NB4 (cell line): Measurements from ENCODE around the gene TCF25.

Experiments
- DNase-seq: peaks from one replicate; pipeline ENCODE4 v3.0.0; 2010; ENCODE audit warnings: low read depth
- H3K4me3 ChIP-seq: one replicate; pipeline ENCODE4 v1.5.1; 2011; ENCODE audit warnings: mild to moderate bottlenecking, low read depth, low read length, moderate library complexity
- CTCF ChIP-seq: IDR thresholded peaks from one replicate; pipeline ENCODE4 v1.5.1; 2012; ENCODE audit warnings: low read depth, low read length
- MYC ChIP-seq: IDR thresholded peaks from 2 replicates; pipeline ENCODE4 v1.6.1; 2011; ENCODE audit warnings: low read depth, low read length
- POLR2A ChIP-seq: IDR thresholded peaks from 2 replicates; pipeline ENCODE4 v1.6.1; 2011; ENCODE audit warnings: mild to moderate bottlenecking; ENCODE audit not compliant: insufficient read length; ENCODE audit errors: extremely low read depth
- TF ChIP-seq, protein P1 (sequence below): IDR thresholded peaks from 2 replicates; pipeline ENCODE4 v1.6.1; 2011; ENCODE audit warnings: low read depth, low read length

TCF25 gene

GRCh38 chr16:89855986-89856385 is 17.4 kb upstream of the TCF25 start:
- peak; percentile 27 for DNase-seq
- no peak for TF ChIP-seq MYC
- no peak overlapping the region for H3K4me3 ChIP-seq

GRCh38 chr16:89858973-89859614 is 14.3 kb upstream of the TCF25 start:
- no peak overlapping the region for H3K4me3 ChIP-seq
- TF ChIP-seq, protein P1, sequence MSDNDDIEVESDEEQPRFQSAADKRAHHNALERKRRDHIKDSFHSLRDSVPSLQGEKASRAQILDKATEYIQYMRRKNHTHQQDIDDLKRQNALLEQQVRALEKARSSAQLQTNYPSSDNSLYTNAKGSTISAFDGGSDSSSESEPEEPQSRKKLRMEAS: no peak
- DNase-seq: no peak

- no peak overlapping the region for H3K4me3 ChIP-seq
- TF ChIP-seq MYC (no peak), CTCF (no peak), POLR2A (no peak)
- TF ChIP-seq, protein P1: no peak
- no peak for DNase-seq
Measured at GRCh38 chr16:89859615-89860007, 13.8 kb upstream of the TCF25 start.

DNA sequence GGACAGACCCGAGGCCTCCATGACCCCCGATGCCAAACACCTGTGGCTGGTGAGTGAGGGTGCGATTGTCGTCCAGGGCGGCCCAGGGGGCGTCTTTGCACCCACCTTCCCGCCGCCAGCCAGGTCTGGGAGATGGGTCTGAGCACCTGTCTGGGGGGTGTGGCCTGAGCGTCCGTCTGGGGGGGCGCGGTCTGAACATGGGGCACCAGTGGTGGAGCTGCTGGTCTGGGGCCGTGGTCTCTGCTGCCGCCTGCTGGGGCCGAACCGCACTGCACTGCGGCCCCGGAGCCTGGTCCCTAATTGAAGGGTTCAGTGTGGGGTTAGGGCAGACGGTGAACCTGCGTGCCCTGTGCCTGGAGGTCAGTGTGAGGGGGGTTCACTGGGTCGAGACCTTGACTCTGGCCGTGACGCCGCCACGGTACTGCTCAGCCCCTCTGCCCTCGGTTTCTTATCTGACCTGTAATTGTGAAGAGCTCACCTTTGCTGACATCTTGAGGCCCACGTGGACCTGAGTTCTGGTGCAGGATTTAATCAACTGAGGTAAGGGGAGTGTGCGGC is 12.6 kb upstream of the TCF25 start:
- peak; percentile 68 for DNase-seq
- H3K4me3 ChIP-seq: no peak overlapping the region
- no peak for TF ChIP-seq POLR2A
- TF ChIP-seq, protein P1: no peak
- TF ChIP-seq CTCF: peak; percentile 93

DNA sequence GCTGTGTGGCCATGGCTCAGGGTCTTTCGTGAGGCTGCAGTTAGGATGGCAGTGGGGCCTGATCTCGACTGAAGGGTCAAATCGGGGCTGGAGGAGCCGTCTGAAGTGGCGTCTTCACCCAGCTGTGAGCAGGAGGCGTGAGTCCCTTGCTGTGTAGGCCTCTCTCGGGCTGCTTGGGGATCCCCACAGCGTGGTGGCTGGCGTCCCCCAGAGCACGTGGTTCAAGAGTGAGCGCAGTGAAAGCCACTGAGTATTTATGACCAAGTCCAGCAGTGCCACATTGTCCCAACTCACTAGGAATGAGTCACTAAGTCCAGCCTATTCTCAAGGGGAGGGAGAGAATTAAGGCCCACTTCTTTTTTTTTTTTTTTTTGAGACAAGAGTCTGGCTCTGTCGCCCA is 11.7 kb upstream of the TCF25 start:
- TF ChIP-seq, protein P1: no peak
- no peak for TF ChIP-seq POLR2A
- TF ChIP-seq MYC: no peak
- no peak for TF ChIP-seq CTCF
- H3K4me3 ChIP-seq: no peak overlapping the region
- DNase-seq: no peak

GRCh38 chr16:89862732-89863131 is 10.7 kb upstream of the TCF25 start:
- no peak for DNase-seq
- TF ChIP-seq, protein P1: no peak
- TF ChIP-seq CTCF (no peak), POLR2A (no peak), MYC (no peak)
- no peak overlapping the region for H3K4me3 ChIP-seq

DNA sequence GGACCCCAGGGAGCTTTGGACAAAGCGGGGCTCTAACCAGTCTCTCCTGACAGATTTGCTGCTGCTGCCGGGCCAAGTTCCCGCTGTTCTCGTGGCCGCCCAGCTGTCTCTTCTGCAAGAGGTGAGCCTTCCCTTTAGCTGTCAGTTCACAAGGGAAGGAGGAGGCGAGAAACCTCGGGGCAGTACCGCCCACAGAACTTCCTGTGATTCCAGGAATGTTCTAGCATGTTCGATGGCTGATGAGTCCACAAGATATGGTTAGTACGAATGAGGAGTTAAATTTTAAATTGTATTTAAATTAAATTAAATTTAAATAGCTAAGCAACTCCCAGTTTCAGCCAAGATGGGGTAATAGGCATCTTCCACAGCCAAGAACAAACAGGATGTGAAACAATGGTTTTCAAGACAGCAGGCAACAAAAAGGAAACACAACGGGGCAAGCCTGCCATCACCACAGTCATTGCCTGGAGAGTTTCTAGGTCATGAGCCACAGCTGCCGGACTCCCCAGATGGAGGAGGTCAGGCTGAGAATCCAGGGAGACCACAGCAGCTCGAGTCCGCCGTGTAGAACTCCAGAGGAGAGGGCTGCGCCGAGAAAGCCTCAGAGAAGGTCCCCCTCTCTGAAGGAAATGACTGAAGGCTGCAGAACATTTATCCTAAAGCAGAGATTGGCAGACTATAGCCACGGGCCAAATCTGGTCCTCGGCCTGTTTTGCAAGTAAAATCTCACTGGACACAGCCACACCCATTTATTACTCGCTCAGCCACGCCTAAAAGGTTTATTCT is 9.5 kb upstream of the TCF25 start:
- DNase-seq: peak; percentile 34
- no peak for TF ChIP-seq MYC
- TF ChIP-seq, protein P1: no peak
- TF ChIP-seq CTCF: no peak
- no peak for TF ChIP-seq POLR2A
- no peak overlapping the region for H3K4me3 ChIP-seq
